Trophoblast cell (in vitro differentiated cells and primary cell): ENCODE data around the gene TNFRSF9.
"Not testable (repeated sequence)": the region's sequence is repeated elsewhere in the genome, so short reads cannot be mapped to it uniquely, and the experiment has no call there.

Experiments
- DNase-seq, 2 donors: peaks; one replicate each; pipeline ENCODE4 v3.0.0-alpha.2; 2016
- H2AFZ ChIP-seq: 2 replicates; pipeline ENCODE4 v1.6.1; 2013; ENCODE audit warnings: low read length, moderate library complexity, mild to moderate bottlenecking; ENCODE audit not compliant: insufficient read depth, poor library complexity
- H2AK5ac ChIP-seq: 2 replicates; pipeline ENCODE4 v1.6.1; 2013; ENCODE audit warnings: mild to moderate bottlenecking, low read length
- H2BK120ac ChIP-seq: 2 replicates; pipeline ENCODE4 v1.6.1; 2013; ENCODE audit warnings: low read length, mild to moderate bottlenecking, moderate library complexity; ENCODE audit not compliant: insufficient read depth, poor library complexity
- H2BK12ac ChIP-seq: 2 replicates; pipeline ENCODE4 v1.6.1; 2013; ENCODE audit warnings: mild to moderate bottlenecking, low read length, moderate library complexity
- H2BK5ac ChIP-seq: 2 replicates; pipeline ENCODE4 v1.6.1; 2013; ENCODE audit warnings: low read length, low read depth, moderate library complexity, mild to moderate bottlenecking; ENCODE audit not compliant: poor library complexity
- H3K14ac ChIP-seq: 2 replicates; pipeline ENCODE4 v1.6.1; 2013; ENCODE audit warnings: mild to moderate bottlenecking, low read length
- H3K18ac ChIP-seq: 2 replicates; pipeline ENCODE4 v1.6.1; 2013; ENCODE audit warnings: mild to moderate bottlenecking, low read length
- H3K23ac ChIP-seq: 2 replicates; pipeline ENCODE4 v1.6.1; 2013; ENCODE audit warnings: low read length
- H3K27ac ChIP-seq: 2 replicates; pipeline ENCODE4 v1.5.1; 2013; ENCODE audit warnings: low read depth, mild to moderate bottlenecking, inconsistent platforms, low read length, moderate library complexity
- H3K27me3 ChIP-seq: 2 replicates; pipeline ENCODE4 v1.6.1; 2013; ENCODE audit warnings: inconsistent platforms, mild to moderate bottlenecking, low read length, moderate library complexity; ENCODE audit not compliant: insufficient read depth
- H3K36me3 ChIP-seq, 2 experiments: 1 replicate in 1 of 2; 2 replicates in 1 of 2; pipeline ENCODE4 v1.6.1; 2013; ENCODE audit warnings: low read length in 2 of 2, mild to moderate bottlenecking in 2 of 2, moderate library complexity in 1 of 2; ENCODE audit not compliant: insufficient read depth in 2 of 2, control insufficient read depth in 1 of 2
- H3K4ac ChIP-seq: 2 replicates; pipeline ENCODE4 v1.6.1; 2013; ENCODE audit warnings: low read depth, mild to moderate bottlenecking, low read length, moderate library complexity
- H3K4me1 ChIP-seq, 2 experiments: 1 replicate in 1 of 2; 2 replicates in 1 of 2; pipeline ENCODE4 v1.6.1; 2013; ENCODE audit warnings: low read length in 2 of 2, mild to moderate bottlenecking in 2 of 2, moderate library complexity in 1 of 2; ENCODE audit not compliant: insufficient read depth in 2 of 2, control insufficient read depth in 1 of 2
- H3K4me2 ChIP-seq: 2 replicates; pipeline ENCODE4 v1.6.1; 2013; ENCODE audit warnings: inconsistent platforms, mild to moderate bottlenecking, low read length, moderate library complexity
- H3K4me3 ChIP-seq: 2 replicates; pipeline ENCODE4 v1.5.1; 2013; ENCODE audit warnings: mild to moderate bottlenecking, low read depth, low read length, inconsistent platforms
- H3K79me1 ChIP-seq: one replicate; pipeline ENCODE4 v1.6.1; 2013; ENCODE audit warnings: low read length
- H3K79me2 ChIP-seq: 2 replicates; pipeline ENCODE4 v1.6.1; 2013; ENCODE audit warnings: low read length, mild to moderate bottlenecking; ENCODE audit not compliant: control insufficient read depth, insufficient read depth, poor library complexity
- H3K9ac ChIP-seq: 2 replicates; pipeline ENCODE4 v1.6.1; 2013; ENCODE audit warnings: mild to moderate bottlenecking, low read length
- H3K9me3 ChIP-seq: 2 replicates; pipeline ENCODE4 v1.6.1; 2013; ENCODE audit warnings: low read depth, mild to moderate bottlenecking, control low read depth, inconsistent platforms, low read length; ENCODE audit not compliant: insufficient read depth
- H4K12ac ChIP-seq: 2 replicates; pipeline ENCODE4 v1.6.1; 2013; ENCODE audit warnings: low read depth, mild to moderate bottlenecking, low read length, moderate library complexity
- H4K8ac ChIP-seq: 2 replicates; pipeline ENCODE4 v1.6.1; 2013; ENCODE audit warnings: low read depth, mild to moderate bottlenecking, low read length, moderate library complexity
- H4K91ac ChIP-seq: one replicate; pipeline ENCODE4 v1.6.1; 2013; ENCODE audit warnings: low read depth, mild to moderate bottlenecking, low read length, moderate library complexity
- WGBS: extraction: QIAGEN DNeasy Blood & Tissue Kit; methylation state at CpG from one replicate; pipeline ENCODE4 v1.1.7; 2013; ENCODE audit warnings: missing lambda C conversion rate; ENCODE audit not compliant: insufficient read length, insufficient coverage; ENCODE audit errors: extremely low coverage; 5-methylcytosine and 5-hydroxymethylcytosine counted together

Gene TNFRSF9

DNA sequence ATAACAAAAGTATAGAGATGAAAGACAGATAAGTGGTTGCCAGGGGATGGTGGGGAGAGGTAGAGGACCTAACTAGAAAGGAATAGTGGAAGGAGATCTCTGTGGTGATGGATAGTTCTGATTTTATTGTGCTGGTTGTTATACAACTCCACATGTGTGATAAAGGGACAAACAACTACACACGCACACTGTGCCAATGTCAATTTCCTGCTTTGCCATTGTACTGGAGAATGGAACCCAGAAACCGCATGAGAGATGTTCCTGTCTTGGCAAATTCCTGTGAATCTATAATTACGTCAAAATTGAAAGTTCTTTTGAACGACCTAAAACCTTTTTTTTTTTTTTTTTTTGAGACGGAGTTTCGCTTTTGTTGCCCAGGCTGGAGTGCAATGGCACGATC, 11.0 kb downstream of the TNFRSF9 start:
- no peak for DNase-seq
- H3K4me3 ChIP-seq = no peak overlapping the region
- WGBS = no CpG with 5 or more reads among the region's 7 CpGs

GRCh38 chr1:7928247-7928646, 12.4 kb downstream of the TNFRSF9 start:
- Histone ChIP-seq H3K4ac (no peak overlapping the region), H2BK12ac (no peak overlapping the region), H4K12ac (no peak overlapping the region), H2AK5ac (no peak overlapping the region), H2BK5ac (no peak overlapping the region), H2BK120ac (no peak overlapping the region), H3K14ac (no peak overlapping the region), H3K23ac (no peak overlapping the region), H3K27me3 (no peaks in the 10 kb centered on the region), H4K8ac (no peak overlapping the region), H3K18ac (no peak overlapping the region), H3K4me2 (no peak overlapping the region), H3K4me3 (no peak overlapping the region), H3K9ac (no peak overlapping the region), H3K27ac (no peak overlapping the region), H3K36me3 (no peaks in the 10 kb centered on the region), H2AFZ (no peak overlapping the region), H3K4me1 (no peaks in the 10 kb centered on the region), H3K79me1 (no peaks in the 10 kb centered on the region), H4K91ac (no peak overlapping the region), H3K79me2 (no peaks in the 10 kb centered on the region), H3K9me3 (no peaks in the 10 kb centered on the region)
- DNase-seq = no peak
- no CpG with 5 or more reads among the region's 4 CpGs for WGBS

More for the DNA sequence above, 11.0 kb downstream of the TNFRSF9 start:
- no peak overlapping the region for H2AK5ac ChIP-seq
- H2BK120ac ChIP-seq = no peak overlapping the region
- H4K91ac ChIP-seq = no peak overlapping the region
- no peaks in the 10 kb centered on the region for H3K79me1 ChIP-seq
- no peak overlapping the region for H3K9ac ChIP-seq
- H3K9me3 ChIP-seq = no peaks in the 10 kb centered on the region
- no peak overlapping the region for H4K12ac ChIP-seq
- no peak overlapping the region for H3K14ac ChIP-seq
- no peak overlapping the region for H3K4me2 ChIP-seq
- no peak overlapping the region for H2BK5ac ChIP-seq
- no peak overlapping the region for H4K8ac ChIP-seq
- H3K4ac ChIP-seq = no peak overlapping the region
- H3K36me3 ChIP-seq = no peaks in the 10 kb centered on the region
- no peak overlapping the region for H3K27ac ChIP-seq
- no peak overlapping the region for H3K23ac ChIP-seq
- no peak overlapping the region for H3K18ac ChIP-seq
- no peak overlapping the region for H2AFZ ChIP-seq
- H3K79me2 ChIP-seq = no peaks in the 10 kb centered on the region
- H2BK12ac ChIP-seq = no peak overlapping the region
- no peaks in the 10 kb centered on the region for H3K4me1 ChIP-seq
- no peaks in the 10 kb centered on the region for H3K27me3 ChIP-seq

GRCh38 chr1:7927061-7927460, 13.6 kb downstream of the TNFRSF9 start:
- not testable (repeated sequence) for H2BK5ac ChIP-seq, H4K91ac ChIP-seq, H3K4me1 ChIP-seq, H3K9me3 ChIP-seq, H3K36me3 ChIP-seq, H3K23ac ChIP-seq, H2BK120ac ChIP-seq, H3K9ac ChIP-seq, H2BK12ac ChIP-seq, H2AFZ ChIP-seq, H3K4me3 ChIP-seq, H3K27ac ChIP-seq, H3K79me2 ChIP-seq, H3K4me2 ChIP-seq, H3K27me3 ChIP-seq, H2AK5ac ChIP-seq, H3K14ac ChIP-seq, H3K18ac ChIP-seq, H4K12ac ChIP-seq, H4K8ac ChIP-seq, H3K4ac ChIP-seq, H3K79me1 ChIP-seq
- no CpG with 5 or more reads among the region's 8 CpGs for WGBS
- DNase-seq = peak in 1 of 2 donors; percentile 6

DNA sequence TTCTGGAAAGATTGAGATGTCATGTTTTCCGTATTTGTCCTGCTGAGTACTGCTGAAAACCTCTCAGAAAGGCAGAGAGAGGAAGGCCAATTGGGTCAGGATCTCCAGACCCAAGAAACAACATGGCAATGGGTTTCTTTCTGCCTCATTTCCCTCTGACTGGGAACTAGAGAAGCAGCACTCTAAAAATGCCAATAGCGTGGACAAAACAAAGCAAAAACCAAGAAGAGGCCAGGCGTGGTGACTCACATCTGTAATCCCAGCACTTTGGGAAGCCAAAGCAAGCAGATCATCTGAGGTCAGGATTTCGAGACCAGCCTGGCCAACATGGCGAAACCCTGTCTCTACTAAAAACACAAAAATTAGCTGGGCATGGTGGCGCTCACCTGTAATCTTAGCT, 18.3 kb downstream of the TNFRSF9 start:
- Histone ChIP-seq H3K27ac (no peak overlapping the region), H4K91ac (no peak overlapping the region), H2BK12ac (no peak overlapping the region), H3K23ac (no peak overlapping the region), H3K27me3 (no peaks in the 10 kb centered on the region), H3K4me3 (no peak overlapping the region), H3K4ac (no peak overlapping the region), H3K9ac (no peak overlapping the region), H3K4me2 (no peak overlapping the region), H3K79me2 (no peaks in the 10 kb centered on the region), H2BK5ac (no peak overlapping the region), H3K18ac (no peak overlapping the region), H2AK5ac (no peak overlapping the region), H4K12ac (no peak overlapping the region), H3K4me1 (no peaks in the 10 kb centered on the region), H2AFZ (no peak overlapping the region), H3K9me3 (no peaks in the 10 kb centered on the region), H3K36me3 (no peaks in the 10 kb centered on the region), H2BK120ac (no peak overlapping the region), H3K14ac (no peak overlapping the region), H4K8ac (no peak overlapping the region), H3K79me1 (no peaks in the 10 kb centered on the region)
- WGBS = no CpG with 5 or more reads among the region's 6 CpGs
- DNase-seq = no peak
